WERI-Rb-1 (cell line): ENCODE measurements around the gene HIF1AN.

Source experiments
- DNase-seq: peaks from one replicate; pipeline ENCODE4 v3.0.0-alpha.2; 2020
- H3K27ac ChIP-seq: fragments of 250-450 bp; sonication (Bioruptor Pico); 2 replicates; pipeline ENCODE4 v1.5.1; 2020; ENCODE audit warnings: mild to moderate bottlenecking, moderate library complexity
- H3K27me3 ChIP-seq: fragments of 250-450 bp; sonication (Bioruptor Pico); 2 replicates; pipeline ENCODE4 v1.5.1; 2021; ENCODE audit warnings: mild to moderate bottlenecking, low read depth, moderate library complexity; ENCODE audit not compliant: insufficient read depth, severe bottlenecking
- H3K36me3 ChIP-seq: fragments of 250-450 bp; sonication (Bioruptor Pico); 2 replicates; pipeline ENCODE4 v1.5.1; 2020; ENCODE audit warnings: mild to moderate bottlenecking, moderate library complexity
- H3K4me3 ChIP-seq: 2 replicates; pipeline ENCODE4 v1.5.1; 2011; ENCODE audit warnings: low read depth, mild to moderate bottlenecking, control low read depth, low read length
- H3K9me3 ChIP-seq: fragments of 250-450 bp; sonication (Bioruptor Pico); 2 replicates; pipeline ENCODE4 v1.5.1; 2021; ENCODE audit warnings: mild to moderate bottlenecking, moderate library complexity; ENCODE audit not compliant: severe bottlenecking
- TF ChIP-seq, protein P1 (sequence below): IDR thresholded peaks from 2 replicates; pipeline ENCODE4 v1.5.1; 2011; ENCODE audit warnings: low read depth, mild to moderate bottlenecking, control low read depth, inconsistent platforms, low read length

Gene HIF1AN

DNA sequence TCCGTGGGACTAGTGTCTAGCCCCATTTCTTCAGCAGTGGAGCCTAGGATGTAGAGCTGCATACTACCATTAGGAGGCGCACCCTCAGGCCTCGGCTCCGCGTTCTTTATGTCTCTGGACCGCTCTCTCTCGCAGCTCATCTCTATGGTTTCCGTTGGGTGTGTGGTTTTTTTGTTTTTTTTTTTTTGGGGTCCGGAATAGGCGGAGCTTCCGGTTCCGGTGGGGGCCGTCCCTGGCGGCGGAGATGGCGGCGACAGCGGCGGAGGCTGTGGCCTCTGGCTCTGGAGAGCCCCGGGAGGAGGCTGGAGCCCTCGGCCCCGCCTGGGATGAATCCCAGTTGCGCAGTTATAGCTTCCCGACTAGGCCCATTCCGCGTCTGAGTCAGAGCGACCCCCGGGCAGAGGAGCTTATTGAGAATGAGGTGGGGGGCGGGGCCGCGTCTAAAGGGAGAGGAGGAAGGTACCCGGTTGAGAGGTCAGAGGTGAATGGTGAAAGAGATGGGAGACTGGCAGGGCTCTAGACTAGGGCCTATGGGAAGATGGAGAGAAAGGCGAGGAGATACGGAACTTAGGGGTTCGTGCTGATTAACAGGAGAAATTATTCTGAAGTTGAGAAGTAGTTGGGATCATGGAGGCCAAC lies at the start of gene HIF1AN:
TSS of gene HIF1AN (plus strand) at position 229 of the 639 bp plus-strand sequence. CDS start at position 245, 16 bp downstream.
- peaks cover 31% of the 10 kb centered on the region for H3K36me3 ChIP-seq
- H3K27me3 ChIP-seq = no peaks in the 10 kb centered on the region
- DNase-seq = peak; percentile 94
- H3K27ac ChIP-seq = peak within 1 kb of the TSS; percentile 68
- H3K4me3 ChIP-seq = peak within 1 kb of the TSS; percentile 79
- H3K9me3 ChIP-seq = no peaks in the 10 kb centered on the region
- TF ChIP-seq, protein P1, sequence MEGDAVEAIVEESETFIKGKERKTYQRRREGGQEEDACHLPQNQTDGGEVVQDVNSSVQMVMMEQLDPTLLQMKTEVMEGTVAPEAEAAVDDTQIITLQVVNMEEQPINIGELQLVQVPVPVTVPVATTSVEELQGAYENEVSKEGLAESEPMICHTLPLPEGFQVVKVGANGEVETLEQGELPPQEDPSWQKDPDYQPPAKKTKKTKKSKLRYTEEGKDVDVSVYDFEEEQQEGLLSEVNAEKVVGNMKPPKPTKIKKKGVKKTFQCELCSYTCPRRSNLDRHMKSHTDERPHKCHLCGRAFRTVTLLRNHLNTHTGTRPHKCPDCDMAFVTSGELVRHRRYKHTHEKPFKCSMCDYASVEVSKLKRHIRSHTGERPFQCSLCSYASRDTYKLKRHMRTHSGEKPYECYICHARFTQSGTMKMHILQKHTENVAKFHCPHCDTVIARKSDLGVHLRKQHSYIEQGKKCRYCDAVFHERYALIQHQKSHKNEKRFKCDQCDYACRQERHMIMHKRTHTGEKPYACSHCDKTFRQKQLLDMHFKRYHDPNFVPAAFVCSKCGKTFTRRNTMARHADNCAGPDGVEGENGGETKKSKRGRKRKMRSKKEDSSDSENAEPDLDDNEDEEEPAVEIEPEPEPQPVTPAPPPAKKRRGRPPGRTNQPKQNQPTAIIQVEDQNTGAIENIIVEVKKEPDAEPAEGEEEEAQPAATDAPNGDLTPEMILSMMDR = peak; percentile 93

DNA sequence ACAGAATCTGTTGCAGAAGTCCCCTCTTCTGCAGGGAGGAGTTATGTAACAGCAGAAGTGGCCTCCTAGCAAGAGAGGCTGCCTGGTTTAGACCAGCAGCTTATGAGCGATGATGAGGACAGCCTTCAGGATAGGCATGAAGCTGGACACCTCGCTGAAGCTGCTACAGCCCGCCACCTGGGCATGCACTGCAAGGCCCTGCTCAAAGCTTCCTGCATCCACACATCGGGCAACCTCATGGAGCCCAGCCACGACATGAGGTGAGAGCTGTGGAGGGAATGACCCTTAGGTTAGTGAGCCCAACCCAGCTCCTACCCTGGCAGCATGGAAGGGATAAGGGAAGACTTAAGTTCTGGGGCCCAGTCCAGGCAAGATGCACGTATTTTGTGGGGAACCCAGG lies 48.2 kb upstream of the HIF1AN start:
- TF ChIP-seq, protein P1 = no peak
- Histone ChIP-seq H3K36me3 (no peaks in the 10 kb centered on the region; the same call in 1 of the 2 replicates), H3K9me3 (no peaks in the 10 kb centered on the region), H3K4me3 (no peak overlapping the region), H3K27ac (no peak overlapping the region), H3K27me3 (peaks cover 11% of the 10 kb centered on the region)
- no peak for DNase-seq

DNA sequence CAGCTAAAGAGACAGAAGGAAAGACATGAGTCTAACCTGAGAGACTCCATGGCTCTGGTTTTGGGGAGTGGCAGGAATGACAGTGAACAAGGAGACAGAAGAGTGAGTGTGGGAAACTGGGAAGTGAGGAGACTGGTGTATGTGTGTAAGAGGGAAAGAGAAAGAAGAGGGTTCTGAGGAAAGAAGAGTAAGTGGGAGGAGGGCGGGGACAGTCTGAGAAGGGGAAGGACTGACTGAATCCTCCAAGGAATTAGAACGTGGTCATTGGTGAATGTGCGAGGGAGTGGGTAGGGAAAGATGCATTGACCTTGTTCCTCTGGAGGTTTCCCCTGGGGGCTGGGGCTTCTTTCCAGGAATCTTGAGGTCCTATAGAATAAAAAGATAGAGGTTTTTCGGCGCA lies 46.3 kb upstream of the HIF1AN start:
- TF ChIP-seq, protein P1 = no peak
- H3K36me3 ChIP-seq = no peaks in the 10 kb centered on the region; the same call in 1 of the 2 replicates
- no peaks in the 10 kb centered on the region for H3K9me3 ChIP-seq
- no peak overlapping the region for H3K4me3 ChIP-seq
- no peaks in the 10 kb centered on the region for H3K27me3 ChIP-seq
- H3K27ac ChIP-seq = no peak overlapping the region
- no peak for DNase-seq

DNA sequence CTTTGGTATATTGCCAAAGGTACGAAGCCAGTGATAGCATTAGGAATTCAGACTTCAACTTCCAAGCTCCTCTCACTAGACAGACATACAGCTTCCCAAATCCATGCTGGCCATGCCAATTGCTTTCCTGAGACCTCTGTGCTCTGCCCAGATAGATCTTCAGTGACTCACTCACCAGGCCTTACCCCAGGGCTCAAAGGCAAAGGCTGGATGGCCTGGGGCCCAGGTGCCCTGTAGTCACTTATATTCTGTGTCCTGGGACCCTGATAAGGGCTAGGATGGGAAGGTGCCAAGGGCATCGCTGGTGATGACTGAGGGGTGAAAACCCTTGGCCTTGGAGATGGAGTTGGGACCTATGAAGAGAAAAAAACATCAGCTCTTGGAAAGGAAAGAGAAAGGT lies 45.2 kb upstream of the HIF1AN start:
- no peaks in the 10 kb centered on the region for H3K9me3 ChIP-seq
- no peak overlapping the region for H3K27ac ChIP-seq
- no peaks in the 10 kb centered on the region for H3K27me3 ChIP-seq
- no peaks in the 10 kb centered on the region; the same call in 1 of the 2 replicates for H3K36me3 ChIP-seq
- TF ChIP-seq, protein P1 = no peak
- no peak for DNase-seq
- H3K4me3 ChIP-seq = no peak overlapping the region

DNA sequence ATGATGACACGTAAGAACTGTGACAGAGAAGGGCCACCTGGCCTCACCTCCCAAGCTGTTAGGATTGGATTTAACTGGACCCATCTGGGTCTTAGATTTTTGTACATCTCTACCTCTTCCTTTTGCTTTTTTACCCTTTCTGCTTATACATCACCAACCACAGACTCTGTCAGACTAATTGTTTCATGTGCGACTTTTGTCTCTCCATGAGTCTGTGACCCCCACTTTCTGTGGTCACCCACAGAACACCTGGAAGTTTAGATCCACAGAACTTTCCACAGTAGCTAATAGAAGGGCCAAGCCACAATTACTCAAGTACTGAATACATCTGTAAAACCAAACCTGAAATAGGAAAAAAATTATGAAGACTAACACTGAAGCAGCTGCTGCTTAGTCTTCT lies 39.2 kb upstream of the HIF1AN start:
- TF ChIP-seq, protein P1 = no peak
- H3K36me3 ChIP-seq = peaks cover 2% of the 10 kb centered on the region; the same call in 1 of the 2 replicates
- H3K9me3 ChIP-seq = no peaks in the 10 kb centered on the region
- no peak for DNase-seq
- no peak overlapping the region for H3K4me3 ChIP-seq
- H3K27me3 ChIP-seq = no peaks in the 10 kb centered on the region
- H3K27ac ChIP-seq = no peak overlapping the region

DNA sequence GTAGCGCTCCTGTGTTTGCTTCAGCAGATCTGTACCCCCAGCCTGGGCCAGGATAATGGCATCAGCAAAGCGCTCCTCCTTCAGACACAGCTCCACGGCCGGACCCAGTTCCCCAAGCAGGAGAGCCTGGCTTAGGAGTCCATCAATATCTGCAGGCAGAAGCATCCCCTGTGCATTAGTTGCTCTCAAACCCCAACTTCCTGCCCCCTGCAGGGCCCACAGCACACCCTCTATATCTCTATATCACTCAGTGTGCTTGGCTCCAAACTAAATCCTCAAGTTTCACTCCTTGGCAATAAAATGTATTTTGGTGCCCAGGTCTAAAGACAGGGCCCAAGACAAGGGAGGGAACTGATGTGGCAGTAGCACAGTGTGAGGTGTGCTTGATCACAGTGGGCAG lies 37.7 kb upstream of the HIF1AN start:
- no peak for DNase-seq
- Histone ChIP-seq H3K9me3 (no peaks in the 10 kb centered on the region), H3K36me3 (peaks cover 6% of the 10 kb centered on the region; the same call in 1 of the 2 replicates), H3K4me3 (no peak overlapping the region), H3K27ac (no peak overlapping the region), H3K27me3 (no peaks in the 10 kb centered on the region)
- TF ChIP-seq, protein P1 = no peak
